HCT116 (cell line): ENCODE measurements around the gene PLEKHO2. TPM values are rescaled to one million over a fixed set of nuclear protein-coding genes. Genes with fewer than 3 reads are reported as not detected.
A peak's percentile ranks its signal among the peaks of the same experiment; 100 is the strongest.

Source experiments
- ATAC-seq: fragments of 200-7000 bp; cut with Tn5 transposase; 2 replicates; pipeline ENCODE4 v1.9.1; 2020; ENCODE audit warnings: mild to moderate bottlenecking, moderate library complexity
- BruUV-seq: library from RNA; stranded (reverse); fragments of 400-500 nt; replicated peaks from 2 replicates; lab custom pipeline; 2021; lab: Mats Ljungman, UMichigan
- CTCF ChIA-PET: fragments of 300-600 bp; sonication (Branson Sonifier 250); formaldehyde crosslinking; loops from one replicate; lab custom pipeline; 2021; ENCODE audit warnings: antibody characterized with exemption; lab: Charles Lee
- POLR2A ChIA-PET: fragments of 300-600, 350-600 bp; sonication (Branson Sonifier 250); formaldehyde crosslinking; loops from one replicate; lab custom pipeline; 2021; ENCODE audit warnings: antibody characterized with exemption; lab: Charles Lee
- RAD21 ChIA-PET, 2 experiments: fragments of 300-600 bp; sonication (Branson Sonifier 250); formaldehyde crosslinking; loops; one replicate each; lab custom pipeline; 2023; ENCODE audit warnings: low total read pairs in 2 of 2; ENCODE audit not compliant: uncharacterized antibody in 2 of 2, unreplicated experiment in 2 of 2, low non-redundant PET in 1 of 2; lab: Charles Lee
- DNase-seq: peaks from one replicate; pipeline ENCODE4 v3.0.0-alpha.2; 2010; ENCODE audit warnings: low read depth, low spot score
- H2AFZ ChIP-seq: fragments of 200-600 bp; shearing (Covaris generic), sonication (generic); 2 replicates; pipeline ENCODE4 v1.6.1; 2017; ENCODE audit warnings: low read depth, mixed run types, mixed read lengths, antibody characterized with exemption, low read length; ENCODE audit not compliant: poor library complexity, severe bottlenecking
- H3K27ac ChIP-seq: 2 replicates; pipeline ENCODE4 v1.5.1; 2012; ENCODE audit warnings: low read depth, low read length
- H3K27me3 ChIP-seq: fragments of 200-600 bp; sonication (generic); 2 replicates; pipeline ENCODE4 v1.6.1; 2016; ENCODE audit warnings: mixed run types, low read length, mixed read lengths; ENCODE audit not compliant: insufficient read depth
- H3K36me3 ChIP-seq, 2 experiments: fragments of 200-500 bp in 1 of 2; fragments of 200-600 bp in 1 of 2; sonication (Bioruptor generic) in 1 of 2; sonication (generic) in 1 of 2; 2 replicates each; pipeline versions ENCODE4 v1.5.1 to v1.6.1; 2014 to 2016; ENCODE audit warnings: low read length in 2 of 2, inconsistent platforms in 1 of 2, mixed read lengths in 1 of 2, mixed run types in 1 of 2; ENCODE audit not compliant: insufficient read depth in 2 of 2, control insufficient read depth in 1 of 2
- H3K4me1 ChIP-seq, 2 experiments: fragments of 200-600 bp in 1 of 2; sonication (generic) in 1 of 2; 2 replicates each; pipeline versions ENCODE4 v1.5.1 to v1.6.1; 2012 to 2017; ENCODE audit warnings: low read length in 2 of 2, inconsistent platforms in 1 of 2, mild to moderate bottlenecking in 1 of 2, mixed read lengths in 1 of 2, mixed run types in 1 of 2, moderate library complexity in 1 of 2; ENCODE audit not compliant: insufficient read depth in 2 of 2, control insufficient read depth in 1 of 2
- H3K4me2 ChIP-seq: fragments of 200-600 bp; sonication (generic); 2 replicates; pipeline ENCODE4 v1.6.1; 2017; ENCODE audit warnings: mixed run types, low read length, mixed read lengths
- H3K4me3 ChIP-seq, 2 experiments: fragments of 200-600 bp in 1 of 2; sonication (generic) in 1 of 2; replicated peaks in 1 of 2; 2 replicates each; pipeline ENCODE4 v1.5.1; 2011 to 2016; ENCODE audit warnings: low read length in 2 of 2, control low read depth in 1 of 2, low read depth in 1 of 2, mild to moderate bottlenecking in 1 of 2, mixed read lengths in 1 of 2, mixed run types in 1 of 2
- H3K79me2 ChIP-seq: fragments of 200-600 bp; sonication (generic); 2 replicates; pipeline ENCODE4 v1.6.1; 2017; ENCODE audit warnings: mild to moderate bottlenecking, mixed run types, low read length, moderate library complexity, mixed read lengths; ENCODE audit not compliant: insufficient read depth
- H3K9ac ChIP-seq: fragments of 200-600 bp; sonication (generic); 2 replicates; pipeline ENCODE4 v1.6.1; 2016; ENCODE audit warnings: low read length, mixed read lengths
- H3K9me2 ChIP-seq: fragments of 200-600 bp; sonication (generic), shearing (Covaris generic); 2 replicates; pipeline ENCODE4 v1.6.1; 2017; ENCODE audit warnings: mixed run types, mild to moderate bottlenecking, moderate library complexity; ENCODE audit not compliant: insufficient read depth
- H3K9me3 ChIP-seq, 2 experiments: fragments of 200-500 bp in 1 of 2; fragments of 200-600 bp in 1 of 2; sonication (Bioruptor generic) in 1 of 2; sonication (generic) in 1 of 2; 2 replicates each; pipeline ENCODE4 v1.6.1; 2014 to 2017; ENCODE audit warnings: low read length in 2 of 2, mixed read lengths in 2 of 2, inconsistent platforms in 1 of 2, low read depth in 1 of 2, mild to moderate bottlenecking in 1 of 2, mixed run types in 1 of 2, moderate library complexity in 1 of 2; ENCODE audit not compliant: control insufficient read depth in 1 of 2, insufficient read depth in 1 of 2
- H4K20me1 ChIP-seq: fragments of 200-600 bp; sonication (generic), shearing (Covaris generic); 2 replicates; pipeline ENCODE4 v1.6.1; 2017; ENCODE audit warnings: mixed run types, mild to moderate bottlenecking, moderate library complexity; ENCODE audit not compliant: insufficient read depth
- CBX3 ChIP-seq: IDR thresholded peaks from 2 replicates; pipeline ENCODE4 v1.6.1; 2012; ENCODE audit warnings: low read depth
- JUND ChIP-seq: IDR thresholded peaks from 2 replicates; pipeline ENCODE4 v1.6.1; 2012
- RAD21 ChIP-seq: IDR thresholded peaks from 2 replicates; pipeline ENCODE4 v1.6.1; 2012; ENCODE audit warnings: low read depth, mild to moderate bottlenecking
- SRF ChIP-seq: IDR thresholded peaks from 2 replicates; pipeline ENCODE4 v1.6.1; 2012; ENCODE audit warnings: low read depth
- TCF7L2 ChIP-seq: IDR thresholded peaks from 2 replicates; pipeline ENCODE4 v1.7.0; 2011; ENCODE audit warnings: borderline replicate concordance, inconsistent platforms; ENCODE audit not compliant: insufficient read depth, insufficient read length; ENCODE audit errors: extremely low read depth
- ZFX ChIP-seq: fragments of 450-650 bp; IDR thresholded peaks from 2 replicates; pipeline ENCODE4 v1.6.1; 2017
- ZNF274 ChIP-seq: fragments of 200-500 bp; sonication (Bioruptor generic); IDR thresholded peaks from 2 replicates; pipeline ENCODE4 v1.6.1; 2014; ENCODE audit warnings: mild to moderate bottlenecking, low read depth, low read length, inconsistent platforms
- intact Hi-C: fragments of 100-400 bp; cut with micrococcal nuclease; formaldehyde crosslinking; loops from 2 replicates; pipeline ENCODE4 v1.10.0; 2022
- total RNA-seq: library from RNA; stranded (reverse); gene quantifications from one replicate; pipeline ENCODE4 v1.2.1, GENCODE V29; 2021; ENCODE audit not compliant: unreplicated experiment
- TF ChIP-seq, protein P1 (sequence below): IDR thresholded peaks from 2 replicates; pipeline ENCODE4 v1.6.1; 2012; ENCODE audit warnings: low read depth

Gene PLEKHO2
- total RNA-seq, 1 experiment from 2014 or later: 8.0 TPM

DNA sequence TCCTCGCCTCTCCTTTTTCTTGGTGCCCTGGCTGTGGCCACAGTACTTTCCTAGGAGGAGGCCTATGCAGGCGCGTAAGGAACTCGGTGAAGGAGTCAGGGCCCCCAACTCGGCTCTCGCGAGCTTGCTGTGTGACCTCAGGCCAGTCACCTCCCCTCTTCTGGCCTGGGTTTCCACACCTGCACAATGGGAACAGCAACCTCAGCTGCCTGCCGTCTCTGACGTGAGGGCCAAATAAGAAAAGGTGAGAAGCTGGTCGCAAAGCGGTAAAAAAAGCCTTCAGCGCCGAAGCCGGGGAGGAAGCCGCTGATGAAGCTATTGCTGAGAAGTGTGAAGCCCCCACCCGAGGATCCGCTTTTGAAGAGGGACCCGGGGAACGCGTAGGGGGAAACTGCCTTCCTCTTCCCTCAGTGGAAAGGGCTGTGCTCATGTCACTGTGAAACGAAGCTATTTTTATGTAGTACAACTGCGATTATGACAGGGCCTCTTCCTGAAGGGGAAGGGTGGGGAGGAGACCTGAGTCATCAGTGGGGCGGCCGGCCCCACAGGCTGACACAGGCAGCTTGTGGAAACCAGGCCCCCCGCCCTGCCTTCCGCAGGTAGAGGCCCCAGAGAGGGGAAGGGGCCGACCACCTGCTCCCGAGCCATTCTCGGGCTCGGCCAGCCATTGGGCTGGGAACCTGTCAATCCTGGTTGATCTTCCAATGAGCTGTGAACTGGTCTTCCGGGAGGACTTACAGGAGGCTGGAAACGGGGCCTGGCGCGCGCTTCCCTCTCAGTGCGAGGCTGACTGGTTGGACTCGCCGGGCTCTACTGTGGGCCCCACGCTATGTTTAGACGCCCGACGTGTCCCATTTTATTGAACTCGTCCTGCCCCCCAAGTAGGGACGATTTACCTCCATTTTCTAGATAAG, 52.0 kb downstream of the PLEKHO2 start:
- H3K9me2 ChIP-seq: no peaks in the 10 kb centered on the region
- no peaks in the 10 kb centered on the region for H3K79me2 ChIP-seq
- H3K36me3 ChIP-seq: no peaks in the 10 kb centered on the region
- H3K9me3 ChIP-seq: no peaks in the 10 kb centered on the region
- DNase-seq (peak; percentile 24), ATAC-seq (peak; percentile 62)
- intact Hi-C loops: no loop called here
- no peak for TF ChIP-seq SRF
- no peak for TF ChIP-seq JUND
- TF ChIP-seq RAD21: no peak
- no peak for TF ChIP-seq ZNF274
- TF ChIP-seq CBX3: no peak
- TF ChIP-seq TCF7L2: no peak
- TF ChIP-seq, protein P1, sequence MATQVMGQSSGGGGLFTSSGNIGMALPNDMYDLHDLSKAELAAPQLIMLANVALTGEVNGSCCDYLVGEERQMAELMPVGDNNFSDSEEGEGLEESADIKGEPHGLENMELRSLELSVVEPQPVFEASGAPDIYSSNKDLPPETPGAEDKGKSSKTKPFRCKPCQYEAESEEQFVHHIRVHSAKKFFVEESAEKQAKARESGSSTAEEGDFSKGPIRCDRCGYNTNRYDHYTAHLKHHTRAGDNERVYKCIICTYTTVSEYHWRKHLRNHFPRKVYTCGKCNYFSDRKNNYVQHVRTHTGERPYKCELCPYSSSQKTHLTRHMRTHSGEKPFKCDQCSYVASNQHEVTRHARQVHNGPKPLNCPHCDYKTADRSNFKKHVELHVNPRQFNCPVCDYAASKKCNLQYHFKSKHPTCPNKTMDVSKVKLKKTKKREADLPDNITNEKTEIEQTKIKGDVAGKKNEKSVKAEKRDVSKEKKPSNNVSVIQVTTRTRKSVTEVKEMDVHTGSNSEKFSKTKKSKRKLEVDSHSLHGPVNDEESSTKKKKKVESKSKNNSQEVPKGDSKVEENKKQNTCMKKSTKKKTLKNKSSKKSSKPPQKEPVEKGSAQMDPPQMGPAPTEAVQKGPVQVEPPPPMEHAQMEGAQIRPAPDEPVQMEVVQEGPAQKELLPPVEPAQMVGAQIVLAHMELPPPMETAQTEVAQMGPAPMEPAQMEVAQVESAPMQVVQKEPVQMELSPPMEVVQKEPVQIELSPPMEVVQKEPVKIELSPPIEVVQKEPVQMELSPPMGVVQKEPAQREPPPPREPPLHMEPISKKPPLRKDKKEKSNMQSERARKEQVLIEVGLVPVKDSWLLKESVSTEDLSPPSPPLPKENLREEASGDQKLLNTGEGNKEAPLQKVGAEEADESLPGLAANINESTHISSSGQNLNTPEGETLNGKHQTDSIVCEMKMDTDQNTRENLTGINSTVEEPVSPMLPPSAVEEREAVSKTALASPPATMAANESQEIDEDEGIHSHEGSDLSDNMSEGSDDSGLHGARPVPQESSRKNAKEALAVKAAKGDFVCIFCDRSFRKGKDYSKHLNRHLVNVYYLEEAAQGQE: no peak
- TF ChIP-seq ZFX: no peak
- no peak overlapping the region for H3K4me3 ChIP-seq
- H3K27me3 ChIP-seq: no peaks in the 10 kb centered on the region
- H3K9ac ChIP-seq: no peak overlapping the region
- peaks cover 0 to 13% of the 10 kb centered on the region in 2 experiments; a peak in 1 of 4 replicates for H3K4me1 ChIP-seq
- H3K4me2 ChIP-seq: no peak overlapping the region
- ChIA-PET RAD21 (no interaction called here), CTCF (no interaction called here), POLR2A (no interaction called here)
- no peak overlapping the region for H2AFZ ChIP-seq
- no peaks in the 10 kb centered on the region for H4K20me1 ChIP-seq
- no TSS peak for BruUV-seq
- no peak overlapping the region for H3K27ac ChIP-seq
